ENCODE measurements around the gene NPNT. TPM values are rescaled to one million over a fixed set of nuclear protein-coding genes. Genes with fewer than 3 reads are reported as not detected.

NPNT gene
- total and polyA plus RNA-seq, 12 donors, result 1.3 to 61.1 (median 4.5) TPM

DNA sequence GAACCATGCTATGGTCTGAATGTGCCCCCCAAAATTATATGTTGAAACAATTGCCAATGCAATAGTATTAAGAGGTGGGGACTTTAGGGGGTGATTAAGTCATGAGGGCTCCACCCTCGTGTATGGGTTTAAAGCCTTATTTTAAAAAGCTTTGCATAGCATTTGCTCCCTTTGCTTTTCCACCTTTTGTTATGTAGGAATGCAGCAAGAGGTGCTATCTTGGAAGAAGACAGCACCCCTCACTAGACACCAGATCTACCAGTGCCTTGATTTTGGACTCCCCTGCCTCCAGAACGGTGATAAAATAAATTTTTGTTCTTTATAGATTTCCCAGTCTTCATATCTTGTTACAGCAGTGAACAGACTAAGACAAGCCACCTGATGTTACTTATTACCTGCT, 23.3 kb upstream of the NPNT start:
- H3K36me3 ChIP-seq (replicated peaks in 1 of 2), result no peaks in the 10 kb centered on the region

GRCh38 chr4:105875233-105875632, 20.0 kb upstream of the NPNT start:
- Histone ChIP-seq H3K27me3 (no peaks in the 10 kb centered on the region), H3K4me1 (replicated peaks in 1 of 2) (no peaks in the 10 kb centered on the region), H3K9me3 (replicated peaks in 1 of 3) (no peaks in the 10 kb centered on the region), H3K27ac (no peak overlapping the region), H3K36me3 (replicated peaks in 1 of 2) (no peaks in the 10 kb centered on the region), H3K4me3 (no peak overlapping the region)
- intact Hi-C loops (cut with DNase I), result no loop called here
- TF ChIP-seq, protein P1, sequence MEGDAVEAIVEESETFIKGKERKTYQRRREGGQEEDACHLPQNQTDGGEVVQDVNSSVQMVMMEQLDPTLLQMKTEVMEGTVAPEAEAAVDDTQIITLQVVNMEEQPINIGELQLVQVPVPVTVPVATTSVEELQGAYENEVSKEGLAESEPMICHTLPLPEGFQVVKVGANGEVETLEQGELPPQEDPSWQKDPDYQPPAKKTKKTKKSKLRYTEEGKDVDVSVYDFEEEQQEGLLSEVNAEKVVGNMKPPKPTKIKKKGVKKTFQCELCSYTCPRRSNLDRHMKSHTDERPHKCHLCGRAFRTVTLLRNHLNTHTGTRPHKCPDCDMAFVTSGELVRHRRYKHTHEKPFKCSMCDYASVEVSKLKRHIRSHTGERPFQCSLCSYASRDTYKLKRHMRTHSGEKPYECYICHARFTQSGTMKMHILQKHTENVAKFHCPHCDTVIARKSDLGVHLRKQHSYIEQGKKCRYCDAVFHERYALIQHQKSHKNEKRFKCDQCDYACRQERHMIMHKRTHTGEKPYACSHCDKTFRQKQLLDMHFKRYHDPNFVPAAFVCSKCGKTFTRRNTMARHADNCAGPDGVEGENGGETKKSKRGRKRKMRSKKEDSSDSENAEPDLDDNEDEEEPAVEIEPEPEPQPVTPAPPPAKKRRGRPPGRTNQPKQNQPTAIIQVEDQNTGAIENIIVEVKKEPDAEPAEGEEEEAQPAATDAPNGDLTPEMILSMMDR (IDR thresholded peaks at IDR 0.05), result no peak
- TF ChIP-seq POLR2A (IDR thresholded peaks at IDR 0.05), result no peak
- no peak for DNase-seq

More for the DNA sequence above, 23.3 kb upstream of the NPNT start:
- 56 to 77% (median 70%) methylated on average over 2 of the region's 2 CpGs for WGBS, 4 donors
- TF ChIP-seq POLR2A (IDR thresholded peaks at IDR 0.05), result no peak
- TF ChIP-seq, protein P1 (IDR thresholded peaks at IDR 0.05), result no peak
- H3K27me3 ChIP-seq, result no peaks in the 10 kb centered on the region
- intact Hi-C loops (cut with DNase I), result no loop called here
- no peaks in the 10 kb centered on the region for H3K9me3 ChIP-seq (replicated peaks in 1 of 3)
- H3K4me3 ChIP-seq, result no peak overlapping the region
- no peak for DNase-seq
- H3K27ac ChIP-seq, result no peak overlapping the region
- H3K4me1 ChIP-seq (replicated peaks in 1 of 2), result no peaks in the 10 kb centered on the region

GRCh38 chr4:105878668-105879067, 16.6 kb upstream of the NPNT start:
- H3K9me3 ChIP-seq (replicated peaks in 1 of 3), result no peaks in the 10 kb centered on the region
- DNase-seq, result no peak
- no peaks in the 10 kb centered on the region for H3K27me3 ChIP-seq
- no peaks in the 10 kb centered on the region for H3K36me3 ChIP-seq (replicated peaks in 1 of 2)
- intact Hi-C loops (cut with DNase I), result no loop called here
- H3K4me3 ChIP-seq, result no peak overlapping the region
- H3K27ac ChIP-seq, result no peak overlapping the region
- H3K4me1 ChIP-seq (replicated peaks in 1 of 2), result no peaks in the 10 kb centered on the region
- 50 to 70% (median 58%) methylated on average over 2 of the region's 2 CpGs for WGBS, 4 donors
- TF ChIP-seq, protein P1 (IDR thresholded peaks at IDR 0.05), result no peak
- TF ChIP-seq POLR2A (IDR thresholded peaks at IDR 0.05), result no peak

GRCh38 chr4:105887508-105887907, 7.8 kb upstream of the NPNT start:
- WGBS, 4 donors, result 81 to 89% (median 85%) methylated on average over 2 of the region's 2 CpGs
- no peak for TF ChIP-seq POLR2A (IDR thresholded peaks at IDR 0.05)
- TF ChIP-seq, protein P1 (IDR thresholded peaks at IDR 0.05), result no peak
- no peaks in the 10 kb centered on the region for H3K27me3 ChIP-seq
- no peak overlapping the region for H3K27ac ChIP-seq
- no peaks in the 10 kb centered on the region for H3K36me3 ChIP-seq (replicated peaks in 1 of 2)
- H3K9me3 ChIP-seq (replicated peaks in 1 of 3), result no peaks in the 10 kb centered on the region
- DNase-seq, result no peak
- intact Hi-C loops (cut with DNase I), result no loop called here
- H3K4me1 ChIP-seq (replicated peaks in 1 of 2), result no peaks in the 10 kb centered on the region
- no peak overlapping the region for H3K4me3 ChIP-seq

All from adrenal gland (tissue), 12 donors.